ENCODE data around the gene LACTBL1.
"Not testable (repeated sequence)": the region's sequence is repeated elsewhere in the genome, so short reads cannot be mapped to it uniquely, and the experiment has no call there.

Gene LACTBL1

DNA sequence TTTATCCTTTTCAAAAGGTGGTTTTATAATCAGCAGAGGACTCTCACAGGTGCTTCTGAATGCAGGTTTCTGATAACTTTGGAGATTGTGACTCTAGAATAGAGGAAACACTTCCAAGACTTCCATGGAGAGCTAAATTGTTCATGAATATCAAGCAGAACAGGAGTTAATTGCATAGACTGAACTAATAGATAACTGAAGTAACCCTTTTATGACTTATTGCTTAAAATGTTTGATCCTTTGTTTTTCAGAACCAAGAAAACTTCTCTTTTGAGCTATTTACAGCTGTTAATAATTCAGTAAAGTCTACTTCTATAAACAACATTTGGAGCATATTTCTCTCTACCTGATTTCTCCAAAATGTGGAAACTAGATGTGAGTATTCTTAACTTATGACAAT, 23.1 kb upstream of the LACTBL1 start:
- no peak overlapping the region for H3K4me3 Mint-ChIP-seq
- no peaks in the 10 kb centered on the region for H3K4me1 Mint-ChIP-seq
- H3K27me3 Mint-ChIP-seq (ENCODE audit: low read depth), result no peaks in the 10 kb centered on the region
- peaks cover 17% of the 10 kb centered on the region for H3K9me3 Mint-ChIP-seq
- no peak for TF ChIP-seq CTCF (IDR thresholded peaks at IDR 0.05; ENCODE audit: unreplicated experiment in 3 of 3)
- peaks cover 3% of the 10 kb centered on the region for H3K36me3 Mint-ChIP-seq (ENCODE audit: low read depth)
- H3K27ac Mint-ChIP-seq, result no peak overlapping the region

DNA sequence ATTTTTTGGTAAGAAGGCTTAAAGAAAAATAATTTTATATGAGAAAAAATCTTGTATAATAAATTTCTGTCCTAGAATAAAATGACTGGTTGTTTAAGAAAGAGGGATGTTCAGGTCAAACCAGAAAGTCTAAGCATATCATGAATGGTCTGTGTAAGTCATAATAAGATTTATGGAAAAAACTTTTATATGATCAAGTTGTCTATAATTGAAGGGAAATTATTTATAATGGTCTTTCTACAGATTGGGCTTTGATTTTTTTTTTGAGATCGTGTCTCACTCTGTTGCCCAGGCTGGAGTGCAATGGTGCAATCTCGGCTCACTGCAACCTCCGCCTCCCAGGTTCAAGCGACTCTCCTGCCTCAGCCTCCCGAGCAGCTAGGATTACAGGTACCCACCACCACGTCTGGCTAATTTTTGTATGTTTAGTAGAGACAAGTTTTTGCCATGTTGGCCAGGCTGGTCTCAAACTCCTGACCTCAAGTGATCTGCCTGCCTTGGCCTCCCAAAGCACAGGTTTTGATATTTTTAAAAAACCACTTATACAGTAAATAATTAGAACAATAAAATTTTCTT, 20.6 kb upstream of the LACTBL1 start:
- H3K4me3 Mint-ChIP-seq; H3K27ac Mint-ChIP-seq; H3K36me3 Mint-ChIP-seq (ENCODE audit: low read depth); H3K27me3 Mint-ChIP-seq (ENCODE audit: low read depth); H3K4me1 Mint-ChIP-seq: not testable (repeated sequence)
- H3K9me3 Mint-ChIP-seq, result peaks cover 17% of the 10 kb centered on the region

- H3K9me3 Mint-ChIP-seq, result peaks cover 17% of the 10 kb centered on the region
- H3K4me3 Mint-ChIP-seq; H3K4me1 Mint-ChIP-seq; H3K36me3 Mint-ChIP-seq (ENCODE audit: low read depth); H3K27ac Mint-ChIP-seq; H3K27me3 Mint-ChIP-seq (ENCODE audit: low read depth): not testable (repeated sequence)
These were observed 19.7 kb upstream of the LACTBL1 start for GRCh38 chr1:22992384-22992783.

DNA sequence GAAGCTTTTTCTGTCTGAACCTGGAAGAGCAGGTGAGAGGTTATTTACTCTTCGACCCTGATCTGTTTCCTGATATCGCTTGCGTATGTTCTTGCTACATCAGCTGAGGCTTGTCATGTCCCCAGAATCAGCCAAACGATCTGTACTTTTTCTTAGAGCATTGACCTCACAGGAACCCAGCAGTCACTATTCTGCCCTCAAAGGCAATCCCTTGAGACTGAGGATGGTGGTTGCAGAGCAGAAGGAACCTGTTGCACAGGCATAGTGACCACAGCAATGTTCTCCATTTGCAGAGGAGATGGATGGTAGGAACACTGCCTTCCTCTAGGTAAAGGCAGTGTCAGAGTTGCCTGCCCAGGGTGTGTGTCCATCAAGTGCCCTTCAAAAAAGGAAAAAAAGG, 11.3 kb upstream of the LACTBL1 start:
- Mint-ChIP-seq H3K36me3 (ENCODE audit: low read depth) (no peaks in the 10 kb centered on the region), H3K4me3 (no peak overlapping the region), H3K9me3 (peaks cover 5% of the 10 kb centered on the region), H3K27ac (no peak overlapping the region), H3K27me3 (ENCODE audit: low read depth) (peaks cover 17% of the 10 kb centered on the region), H3K4me1 (no peaks in the 10 kb centered on the region)
- TF ChIP-seq CTCF (IDR thresholded peaks at IDR 0.05; ENCODE audit: unreplicated experiment in 3 of 3), result no peak

- peaks cover 21% of the 10 kb centered on the region for H3K27me3 Mint-ChIP-seq (ENCODE audit: low read depth)
- H3K9me3 Mint-ChIP-seq; H3K36me3 Mint-ChIP-seq (ENCODE audit: low read depth); H3K27ac Mint-ChIP-seq; H3K4me3 Mint-ChIP-seq; H3K4me1 Mint-ChIP-seq: not testable (repeated sequence)
These were observed 7.8 kb upstream of the LACTBL1 start for GRCh38 chr1:22980471-22980790.

GRCh38 chr1:22978299-22978698, 5.6 kb upstream of the LACTBL1 start:
- H3K36me3 Mint-ChIP-seq (ENCODE audit: low read depth), result no peaks in the 10 kb centered on the region
- H3K27ac Mint-ChIP-seq, result no peak overlapping the region
- no peak for TF ChIP-seq CTCF (IDR thresholded peaks at IDR 0.05; ENCODE audit: unreplicated experiment in 3 of 3)
- no peaks in the 10 kb centered on the region for H3K9me3 Mint-ChIP-seq
- H3K27me3 Mint-ChIP-seq (ENCODE audit: low read depth), result peaks cover 21% of the 10 kb centered on the region
- H3K4me1 Mint-ChIP-seq, result peaks cover 5% of the 10 kb centered on the region
- H3K4me3 Mint-ChIP-seq, result no peak overlapping the region

GRCh38 chr1:22976461-22977243, 4.0 kb upstream of the LACTBL1 start:
- H3K4me1 Mint-ChIP-seq, result peaks cover 10% of the 10 kb centered on the region
- H3K4me3 Mint-ChIP-seq, result no peak overlapping the region
- peaks cover 19% of the 10 kb centered on the region for H3K27me3 Mint-ChIP-seq (ENCODE audit: low read depth)
- peak; percentile 59 to 72 (median 66) for TF ChIP-seq CTCF (IDR thresholded peaks at IDR 0.05; ENCODE audit: unreplicated experiment in 3 of 3)
- no peak overlapping the region for H3K27ac Mint-ChIP-seq
- H3K9me3 Mint-ChIP-seq, result no peaks in the 10 kb centered on the region
- no peaks in the 10 kb centered on the region for H3K36me3 Mint-ChIP-seq (ENCODE audit: low read depth)

Measured in nephron (organoid).